Endothelial cell (in vitro differentiated cells): ENCODE measurements around the gene SGSM1. TPM values are rescaled to one million over a fixed set of nuclear protein-coding genes. Genes with fewer than 3 reads are reported as not detected.

Source experiments
- DNase-seq: peaks from one replicate; pipeline ENCODE4 v3.0.0; 2021; ENCODE audit warnings: low spot score
- H3K27ac Mint-ChIP-seq: one replicate; pipeline ENCODE4 v1.8.0; 2021; ENCODE audit warnings: mixed read lengths, inconsistent platforms; ENCODE audit not compliant: unreplicated experiment
- H3K27me3 Mint-ChIP-seq: one replicate; pipeline ENCODE4 v1.8.0; 2021; ENCODE audit warnings: mild to moderate bottlenecking, moderate library complexity, mixed read lengths, inconsistent platforms; ENCODE audit not compliant: unreplicated experiment
- H3K36me3 Mint-ChIP-seq: one replicate; pipeline ENCODE4 v1.8.0; 2021; ENCODE audit warnings: mild to moderate bottlenecking, low read depth, mixed read lengths, inconsistent platforms; ENCODE audit not compliant: unreplicated experiment
- H3K4me1 Mint-ChIP-seq: one replicate; pipeline ENCODE4 v1.8.0; 2021; ENCODE audit warnings: mild to moderate bottlenecking, mixed read lengths, inconsistent platforms; ENCODE audit not compliant: unreplicated experiment
- H3K4me3 Mint-ChIP-seq: one replicate; pipeline ENCODE4 v1.8.0; 2021; ENCODE audit warnings: mild to moderate bottlenecking, mixed read lengths, inconsistent platforms; ENCODE audit not compliant: unreplicated experiment
- H3K9me3 Mint-ChIP-seq: one replicate; pipeline ENCODE4 v1.8.0; 2021; ENCODE audit warnings: mixed read lengths, inconsistent platforms; ENCODE audit not compliant: unreplicated experiment
- total RNA-seq: library from RNA; stranded (reverse); fragmentation: NEBNext Ultra II Directional; extraction: Animal tissue kit (Norgen Biotek cat#: 25700); gene quantifications from one replicate; pipeline ENCODE4 v1.2.1, GENCODE V29; 2021; ENCODE audit not compliant: unreplicated experiment
- TF ChIP-seq, protein P1 (sequence below): fragments of 200-600 bp; sonication (generic); IDR thresholded peaks from one replicate; pipeline ENCODE4 v1.5.0; 2021; ENCODE audit warnings: antibody characterized with exemption; ENCODE audit not compliant: unreplicated experiment

Gene SGSM1
- total RNA-seq, 1 donor from 2014 or later, result 2.4 TPM

DNA sequence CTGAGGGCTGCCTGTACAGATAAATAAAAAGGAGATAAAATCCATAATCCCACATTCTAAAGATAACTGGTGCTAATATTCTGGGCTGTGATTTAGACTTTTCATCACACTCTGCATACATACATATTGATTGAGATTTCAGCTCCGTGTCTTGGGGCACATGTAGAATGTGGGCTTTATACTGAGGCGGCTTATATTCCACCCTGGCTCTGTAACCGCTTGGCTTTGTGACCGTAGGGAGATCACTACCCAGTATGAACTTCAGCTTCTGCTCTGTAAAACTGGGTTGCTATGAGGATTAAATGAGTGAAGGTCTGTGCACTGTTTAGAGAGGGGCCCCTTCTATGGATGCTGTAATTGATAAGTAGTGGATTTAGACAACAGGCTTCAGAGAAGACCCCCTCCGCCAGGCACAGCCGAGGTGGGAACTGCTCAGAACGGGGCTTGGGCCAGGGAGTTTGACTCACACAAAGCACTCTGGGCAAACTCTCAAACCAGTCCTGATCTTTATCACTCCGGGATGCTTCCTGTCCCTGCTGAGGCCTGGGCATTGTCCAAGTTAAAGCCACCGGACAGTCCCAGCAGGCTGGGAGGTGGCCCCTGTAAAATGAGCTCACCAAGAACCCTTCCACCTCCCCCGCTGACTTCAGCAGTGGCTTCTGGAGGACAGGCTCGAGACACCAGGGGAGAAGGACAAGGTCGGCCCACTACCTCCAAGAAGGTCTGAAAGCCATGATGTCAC lies 163.7 kb downstream of the SGSM1 start:
- H3K9me3 Mint-ChIP-seq, result no peaks in the 10 kb centered on the region
- no peaks in the 10 kb centered on the region for H3K27me3 Mint-ChIP-seq
- H3K4me3 Mint-ChIP-seq, result no peak overlapping the region
- H3K27ac Mint-ChIP-seq, result peak overlapping the region; percentile 96
- peaks cover 41% of the 10 kb centered on the region for H3K4me1 Mint-ChIP-seq
- H3K36me3 Mint-ChIP-seq, result no peaks in the 10 kb centered on the region
- DNase-seq, result peak; percentile 24
- TF ChIP-seq, protein P1, sequence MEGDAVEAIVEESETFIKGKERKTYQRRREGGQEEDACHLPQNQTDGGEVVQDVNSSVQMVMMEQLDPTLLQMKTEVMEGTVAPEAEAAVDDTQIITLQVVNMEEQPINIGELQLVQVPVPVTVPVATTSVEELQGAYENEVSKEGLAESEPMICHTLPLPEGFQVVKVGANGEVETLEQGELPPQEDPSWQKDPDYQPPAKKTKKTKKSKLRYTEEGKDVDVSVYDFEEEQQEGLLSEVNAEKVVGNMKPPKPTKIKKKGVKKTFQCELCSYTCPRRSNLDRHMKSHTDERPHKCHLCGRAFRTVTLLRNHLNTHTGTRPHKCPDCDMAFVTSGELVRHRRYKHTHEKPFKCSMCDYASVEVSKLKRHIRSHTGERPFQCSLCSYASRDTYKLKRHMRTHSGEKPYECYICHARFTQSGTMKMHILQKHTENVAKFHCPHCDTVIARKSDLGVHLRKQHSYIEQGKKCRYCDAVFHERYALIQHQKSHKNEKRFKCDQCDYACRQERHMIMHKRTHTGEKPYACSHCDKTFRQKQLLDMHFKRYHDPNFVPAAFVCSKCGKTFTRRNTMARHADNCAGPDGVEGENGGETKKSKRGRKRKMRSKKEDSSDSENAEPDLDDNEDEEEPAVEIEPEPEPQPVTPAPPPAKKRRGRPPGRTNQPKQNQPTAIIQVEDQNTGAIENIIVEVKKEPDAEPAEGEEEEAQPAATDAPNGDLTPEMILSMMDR, result no peak

DNA sequence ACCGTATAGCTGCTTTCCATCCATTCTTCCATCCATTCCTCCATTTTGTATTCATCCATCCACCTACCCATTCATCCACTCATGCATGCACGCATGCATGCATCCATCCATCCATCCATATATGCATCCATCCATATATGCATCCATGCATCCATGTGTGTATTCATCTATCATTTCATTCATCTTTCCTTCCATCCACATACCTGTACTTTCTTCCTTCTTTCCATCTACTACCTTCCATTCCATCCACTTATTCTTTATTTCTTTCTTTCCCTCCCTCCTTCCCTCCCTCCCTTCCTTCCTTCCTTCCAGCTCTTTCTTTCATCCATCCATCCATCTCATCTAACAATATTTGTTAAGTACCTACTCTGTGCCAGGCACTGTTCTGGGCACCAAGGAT lies 166.4 kb downstream of the SGSM1 start:
- Mint-ChIP-seq H3K4me3 (no peak overlapping the region), H3K27ac (no peak overlapping the region), H3K36me3 (no peaks in the 10 kb centered on the region), H3K9me3 (no peaks in the 10 kb centered on the region), H3K27me3 (peaks cover 3% of the 10 kb centered on the region), H3K4me1 (peaks cover 32% of the 10 kb centered on the region)
- no peak for DNase-seq
- TF ChIP-seq, protein P1, result no peak

DNA sequence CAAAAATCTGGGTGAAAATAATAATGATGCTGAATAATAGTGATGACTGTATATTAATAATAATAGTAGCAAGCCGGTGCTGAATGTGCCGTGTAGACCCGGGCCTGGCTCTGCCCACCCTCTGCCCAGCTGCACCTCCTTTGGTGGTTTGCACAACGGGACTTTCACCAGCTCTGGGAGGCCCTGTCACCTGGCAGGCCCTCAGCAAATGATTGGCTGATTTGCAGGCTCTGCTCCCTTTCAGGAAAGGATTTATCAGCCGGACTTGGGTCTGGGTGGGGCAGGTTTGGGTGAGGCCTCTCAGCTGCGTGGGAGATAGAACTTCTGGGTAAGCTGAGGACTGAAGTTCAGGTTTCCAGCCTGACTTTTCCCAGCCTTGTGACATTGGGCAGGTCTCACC lies 167.9 kb downstream of the SGSM1 start:
- no peaks in the 10 kb centered on the region for H3K9me3 Mint-ChIP-seq
- H3K27me3 Mint-ChIP-seq, result peaks cover 3% of the 10 kb centered on the region
- peaks cover 33% of the 10 kb centered on the region for H3K4me1 Mint-ChIP-seq
- H3K4me3 Mint-ChIP-seq, result no peak overlapping the region
- TF ChIP-seq, protein P1, result no peak
- DNase-seq, result no peak
- no peaks in the 10 kb centered on the region for H3K36me3 Mint-ChIP-seq
- no peak overlapping the region for H3K27ac Mint-ChIP-seq

DNA sequence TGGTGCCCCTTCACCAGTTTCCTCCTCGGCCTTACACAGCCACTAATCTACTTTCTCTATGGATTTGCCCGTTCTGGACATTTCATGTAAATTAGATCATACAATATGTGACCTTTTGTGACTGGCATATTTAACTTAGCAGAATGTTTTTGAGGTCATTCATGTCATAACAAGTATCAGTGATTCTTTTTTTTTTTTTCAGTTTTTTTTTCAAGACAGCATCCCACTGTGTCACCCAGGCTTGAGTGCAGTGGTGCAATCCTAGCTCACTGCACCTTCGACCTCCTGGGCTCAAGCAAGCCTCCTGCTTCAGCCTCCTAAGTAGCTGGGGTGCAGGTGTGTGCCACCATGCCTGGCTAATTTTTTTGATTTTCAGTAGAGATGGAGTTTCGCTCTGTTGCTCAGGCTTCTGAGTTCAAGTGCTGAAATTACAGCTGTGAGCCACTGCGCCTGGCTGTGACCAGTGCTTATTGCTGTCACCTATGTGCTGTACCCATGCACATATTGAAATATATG lies 169.2 kb downstream of the SGSM1 start:
- Mint-ChIP-seq H3K4me1 (peaks cover 23% of the 10 kb centered on the region), H3K9me3 (no peaks in the 10 kb centered on the region), H3K36me3 (no peaks in the 10 kb centered on the region), H3K4me3 (no peak overlapping the region), H3K27ac (no peak overlapping the region), H3K27me3 (peaks cover 3% of the 10 kb centered on the region)
- TF ChIP-seq, protein P1, result no peak
- DNase-seq, result no peak

DNA sequence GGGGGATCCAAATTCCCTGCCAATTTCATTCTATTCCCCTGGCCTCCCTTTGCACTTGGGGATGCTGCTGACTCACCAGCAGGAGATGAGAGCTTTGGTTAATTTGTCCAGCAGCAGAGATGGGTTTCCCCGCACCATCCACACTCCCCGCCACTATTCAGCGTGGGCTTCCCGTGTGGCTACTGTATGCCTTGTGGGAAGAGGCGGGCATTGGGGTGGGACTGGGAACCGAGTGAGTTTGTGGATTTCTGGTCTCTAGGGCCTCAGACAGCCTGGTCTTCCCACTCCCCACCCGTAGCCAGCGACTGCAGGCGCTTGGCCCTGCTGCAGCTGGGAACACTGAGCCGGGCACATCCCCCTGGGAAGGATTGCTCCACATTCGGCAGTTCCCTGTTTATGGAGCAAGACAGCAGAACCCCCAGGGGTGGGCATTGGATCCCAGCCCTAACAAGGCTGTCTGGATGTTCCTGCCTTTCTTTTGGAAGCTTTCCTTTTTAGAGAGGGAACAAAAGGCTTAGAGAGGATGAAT lies 169.9 kb downstream of the SGSM1 start:
- H3K4me3 Mint-ChIP-seq, result no peak overlapping the region
- peaks cover 20% of the 10 kb centered on the region for H3K4me1 Mint-ChIP-seq
- no peak overlapping the region for H3K27ac Mint-ChIP-seq
- H3K27me3 Mint-ChIP-seq, result peaks cover 3% of the 10 kb centered on the region
- no peak for DNase-seq
- TF ChIP-seq, protein P1, result no peak
- H3K9me3 Mint-ChIP-seq, result no peaks in the 10 kb centered on the region
- H3K36me3 Mint-ChIP-seq, result no peaks in the 10 kb centered on the region
